Measurements from ENCODE around the gene PPP2R2D.

- TF ChIP-seq CTCF (IDR thresholded peaks at IDR 0.05; ENCODE audit: poor library complexity) = no peak
- TF ChIP-seq EZH2phosphoT487 (IDR thresholded peaks at IDR 0.05; ENCODE audit: low read depth, severe bottlenecking, unreplicated experiment) = no peak
- no peak for TF ChIP-seq EZH2 (IDR thresholded peaks at IDR 0.05; ENCODE audit: borderline replicate concordance)
These were observed 1.4 kb downstream of the PPP2R2D start for GRCh38 chr10:131902211-131902610.

Data from hepatocyte (in vitro differentiated cells).